AG09309 (cell line): Measurements from ENCODE around the gene DOCK9.
A peak's percentile ranks its signal among the peaks of the same experiment; 100 is the strongest.

ENCODE experiments used
- DNase-seq: peaks from one replicate; pipeline ENCODE4 v3.0.0-alpha.2; 2010; ENCODE audit warnings: low read depth
- H3K4me3 ChIP-seq: 2 replicates; pipeline ENCODE4 v1.5.1; 2011; ENCODE audit warnings: mild to moderate bottlenecking, low read depth, low read length, moderate library complexity; ENCODE audit not compliant: control insufficient read depth
- TF ChIP-seq, protein P1 (sequence below): IDR thresholded peaks from 2 replicates; pipeline ENCODE4 v1.5.1; 2011; ENCODE audit warnings: mild to moderate bottlenecking, low read depth, low read length, inconsistent platforms; ENCODE audit not compliant: insufficient read depth, control insufficient read depth; ENCODE audit errors: missing control alignments

Gene DOCK9

DNA sequence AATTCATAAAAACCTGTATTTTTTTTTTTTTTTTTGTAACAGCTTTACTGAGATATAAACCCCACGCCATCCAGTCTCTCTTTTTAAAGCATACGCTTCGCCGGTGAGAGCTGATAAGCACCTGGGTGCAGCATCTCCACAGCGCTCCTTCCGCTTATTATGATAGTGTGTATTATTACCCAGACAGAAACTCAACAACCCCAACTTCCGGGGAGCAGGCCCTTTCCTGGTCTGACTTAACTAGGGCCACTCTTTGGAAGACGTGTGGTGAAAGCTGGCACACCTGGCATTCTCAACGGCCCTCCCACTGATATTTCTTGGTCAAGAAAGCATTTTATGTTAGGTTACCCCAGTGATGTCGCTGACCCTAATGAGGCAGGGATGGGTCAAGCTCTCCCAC is 173.9 kb downstream of the DOCK9 start:
- H3K4me3 ChIP-seq, result no peak overlapping the region
- no peak for DNase-seq
- TF ChIP-seq, protein P1, sequence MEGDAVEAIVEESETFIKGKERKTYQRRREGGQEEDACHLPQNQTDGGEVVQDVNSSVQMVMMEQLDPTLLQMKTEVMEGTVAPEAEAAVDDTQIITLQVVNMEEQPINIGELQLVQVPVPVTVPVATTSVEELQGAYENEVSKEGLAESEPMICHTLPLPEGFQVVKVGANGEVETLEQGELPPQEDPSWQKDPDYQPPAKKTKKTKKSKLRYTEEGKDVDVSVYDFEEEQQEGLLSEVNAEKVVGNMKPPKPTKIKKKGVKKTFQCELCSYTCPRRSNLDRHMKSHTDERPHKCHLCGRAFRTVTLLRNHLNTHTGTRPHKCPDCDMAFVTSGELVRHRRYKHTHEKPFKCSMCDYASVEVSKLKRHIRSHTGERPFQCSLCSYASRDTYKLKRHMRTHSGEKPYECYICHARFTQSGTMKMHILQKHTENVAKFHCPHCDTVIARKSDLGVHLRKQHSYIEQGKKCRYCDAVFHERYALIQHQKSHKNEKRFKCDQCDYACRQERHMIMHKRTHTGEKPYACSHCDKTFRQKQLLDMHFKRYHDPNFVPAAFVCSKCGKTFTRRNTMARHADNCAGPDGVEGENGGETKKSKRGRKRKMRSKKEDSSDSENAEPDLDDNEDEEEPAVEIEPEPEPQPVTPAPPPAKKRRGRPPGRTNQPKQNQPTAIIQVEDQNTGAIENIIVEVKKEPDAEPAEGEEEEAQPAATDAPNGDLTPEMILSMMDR, result no peak

- DNase-seq, result no peak
- H3K4me3 ChIP-seq, result no peak overlapping the region
- TF ChIP-seq, protein P1, result no peak
Measured at GRCh38 chr13:98803111-98803561, 174.7 kb downstream of the DOCK9 start.

DNA sequence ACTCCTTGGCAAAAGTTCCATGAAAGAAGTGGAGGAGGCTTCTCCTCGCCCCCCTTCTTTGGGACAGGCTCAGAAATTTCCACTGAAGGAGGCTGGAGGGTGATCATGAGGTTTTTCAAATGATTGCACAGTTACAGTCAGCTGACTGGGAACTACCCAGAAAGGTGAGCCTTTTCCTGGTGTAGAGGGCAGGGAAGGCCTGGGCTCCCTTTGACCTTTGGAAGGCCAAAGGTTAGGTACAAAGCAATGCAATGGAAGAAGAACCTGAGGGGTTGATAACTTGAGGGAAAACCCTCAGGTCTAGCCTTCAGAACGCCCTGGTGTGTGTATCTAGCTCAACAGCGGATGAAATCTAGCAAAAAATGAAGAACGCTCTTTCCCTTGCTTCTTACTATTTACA is 175.3 kb downstream of the DOCK9 start:
- TF ChIP-seq, protein P1, result no peak
- H3K4me3 ChIP-seq, result no peak overlapping the region

DNA sequence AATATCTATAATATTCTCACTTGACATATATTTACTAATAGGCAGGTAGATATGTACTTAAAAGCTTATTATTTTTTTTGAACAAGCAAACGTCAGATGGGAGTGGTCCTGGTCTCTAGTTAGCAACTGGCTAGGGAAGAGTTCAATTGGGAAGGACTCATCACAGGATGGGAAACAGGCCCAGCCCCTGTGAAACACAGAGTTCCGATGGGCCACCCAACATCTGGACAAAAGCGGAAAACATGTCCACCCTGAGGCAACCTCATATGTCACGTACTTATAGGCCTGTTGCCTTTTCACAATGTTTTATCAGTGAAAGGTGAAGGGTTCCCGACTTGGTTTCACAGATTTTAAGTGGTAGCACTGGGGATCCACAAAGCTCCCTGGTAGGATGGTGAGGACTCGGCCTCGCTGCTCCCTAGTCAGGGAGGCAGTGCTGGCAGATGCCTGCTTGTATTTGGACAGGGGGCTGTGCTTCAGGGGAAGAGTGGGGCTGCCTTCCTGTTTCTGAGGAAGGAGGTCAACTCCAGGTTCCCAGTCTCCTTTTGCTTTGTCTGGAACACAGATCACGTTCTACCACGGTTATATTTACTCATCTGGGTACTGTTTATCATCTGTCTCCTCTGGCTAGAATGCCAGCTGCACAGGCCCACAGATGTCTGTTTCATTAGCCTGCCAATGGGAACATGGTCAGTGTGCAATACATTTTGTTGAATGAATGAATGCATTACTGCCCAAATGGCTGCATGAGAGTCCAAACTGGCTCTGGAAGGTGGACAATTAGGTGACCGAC is 176.0 kb downstream of the DOCK9 start:
- TF ChIP-seq, protein P1, result no peak

More for the DNA sequence above, 175.3 kb downstream of the DOCK9 start:
- DNase-seq, result no peak

DNA sequence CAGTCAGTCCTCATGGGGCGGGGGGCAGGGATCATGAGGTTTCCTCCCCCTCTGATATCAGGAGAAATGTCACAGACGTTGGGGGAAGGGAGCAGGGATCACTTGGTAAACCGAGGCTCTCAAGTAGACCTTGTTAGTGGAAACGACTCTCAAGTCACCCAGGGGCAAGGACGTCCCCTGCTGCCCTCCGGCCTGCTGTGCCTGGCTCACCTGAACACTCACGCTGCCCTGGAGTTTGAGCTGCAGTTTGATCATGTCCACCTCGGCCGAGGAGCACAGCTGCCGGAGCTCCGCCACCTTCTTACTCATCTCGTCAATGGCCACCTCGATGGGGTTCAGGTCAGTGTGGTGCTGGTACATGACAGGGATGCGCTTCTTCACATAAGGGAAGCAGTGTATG is 177.8 kb downstream of the DOCK9 start:
- TF ChIP-seq, protein P1, result no peak
- no peak overlapping the region for H3K4me3 ChIP-seq
- no peak for DNase-seq

More for the DNA sequence above, 176.0 kb downstream of the DOCK9 start:
- DNase-seq, result no peak
- no peak overlapping the region for H3K4me3 ChIP-seq

- TF ChIP-seq, protein P1, result no peak
- no peak overlapping the region for H3K4me3 ChIP-seq
- peak; percentile 84 for DNase-seq
Measured at GRCh38 chr13:98798849-98799645, 178.8 kb downstream of the DOCK9 start.
